ENCODE data around the gene KLK10. TPM values are rescaled to one million over a fixed set of nuclear protein-coding genes. Genes with fewer than 3 reads are reported as not detected.

The KLK10 gene
- total RNA-seq, 1 donor from 2014 or later: not detected

- TF ChIP-seq CTCF (IDR thresholded peaks at IDR 0.05; ENCODE audit: partially characterized antibody, unreplicated experiment): no peak
- peaks cover 2% of the 10 kb centered on the region for H3K4me1 Mint-ChIP-seq (ENCODE audit: low read depth, unreplicated experiment)
- DNase-seq: no peak
- H3K27me3 Mint-ChIP-seq (ENCODE audit: unreplicated experiment): peaks cover 2% of the 10 kb centered on the region
- H3K4me3 Mint-ChIP-seq (ENCODE audit: unreplicated experiment): no peak overlapping the region
- H3K36me3 Mint-ChIP-seq (ENCODE audit: unreplicated experiment): peaks cover 5% of the 10 kb centered on the region
- no peaks in the 10 kb centered on the region for H3K9me3 Mint-ChIP-seq (ENCODE audit: unreplicated experiment)
- no peak overlapping the region for H3K27ac Mint-ChIP-seq (ENCODE audit: unreplicated experiment)
Observed at GRCh38 chr19:51047031-51047335, 27.5 kb upstream of the KLK10 start.

DNA sequence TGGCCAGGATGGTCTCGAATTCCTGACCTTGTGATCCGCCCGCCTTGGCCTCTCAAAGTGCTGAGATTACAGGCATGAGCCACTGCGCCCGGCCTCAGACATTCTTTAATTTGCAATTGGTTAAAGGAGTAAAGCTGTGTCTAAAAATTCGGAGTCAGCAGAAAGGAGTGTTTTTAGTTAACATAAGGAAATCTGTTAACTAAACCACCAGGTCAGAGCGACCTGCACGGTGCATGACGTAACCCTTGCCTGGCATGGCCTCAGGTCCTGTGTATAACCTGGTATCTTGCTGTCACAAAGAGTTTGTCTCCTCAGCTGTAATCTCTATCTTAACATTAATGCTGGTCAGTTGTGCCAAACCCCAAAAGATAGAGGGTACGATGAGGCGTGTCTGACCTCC lies 24.8 kb upstream of the KLK10 start:
- Mint-ChIP-seq H3K4me3 (ENCODE audit: unreplicated experiment) (no peak overlapping the region), H3K27me3 (ENCODE audit: unreplicated experiment) (peaks cover 2% of the 10 kb centered on the region), H3K4me1 (ENCODE audit: low read depth, unreplicated experiment) (peaks cover 2% of the 10 kb centered on the region), H3K9me3 (ENCODE audit: unreplicated experiment) (no peaks in the 10 kb centered on the region), H3K36me3 (ENCODE audit: unreplicated experiment) (no peaks in the 10 kb centered on the region), H3K27ac (ENCODE audit: unreplicated experiment) (no peak overlapping the region)
- DNase-seq: no peak
- no peak for TF ChIP-seq CTCF (IDR thresholded peaks at IDR 0.05; ENCODE audit: partially characterized antibody, unreplicated experiment)

DNA sequence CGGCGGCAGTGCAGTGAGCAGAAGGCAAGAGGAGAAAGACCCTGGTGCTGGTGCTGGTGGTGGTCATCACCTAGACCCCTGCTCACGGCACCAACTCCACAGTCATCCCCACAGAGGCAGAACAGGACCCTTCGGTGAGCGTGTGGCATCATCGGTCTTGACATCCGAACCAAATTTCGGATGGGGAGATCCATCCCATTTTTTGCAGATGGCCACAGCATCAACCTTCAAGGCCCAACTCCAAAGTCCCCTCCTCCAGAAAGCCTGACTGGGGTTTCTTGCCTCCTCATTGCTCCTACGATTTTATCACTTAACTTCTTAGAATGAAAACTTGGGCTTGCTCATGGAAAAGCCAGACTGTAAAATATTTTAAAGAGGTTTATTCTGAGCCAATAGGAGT lies 24.0 kb upstream of the KLK10 start:
- Mint-ChIP-seq H3K9me3 (ENCODE audit: unreplicated experiment) (no peaks in the 10 kb centered on the region), H3K36me3 (ENCODE audit: unreplicated experiment) (no peaks in the 10 kb centered on the region), H3K4me1 (ENCODE audit: low read depth, unreplicated experiment) (peaks cover 2% of the 10 kb centered on the region), H3K27me3 (ENCODE audit: unreplicated experiment) (peaks cover 2% of the 10 kb centered on the region), H3K27ac (ENCODE audit: unreplicated experiment) (no peak overlapping the region), H3K4me3 (ENCODE audit: unreplicated experiment) (no peak overlapping the region)
- DNase-seq: no peak
- no peak for TF ChIP-seq CTCF (IDR thresholded peaks at IDR 0.05; ENCODE audit: partially characterized antibody, unreplicated experiment)

DNA sequence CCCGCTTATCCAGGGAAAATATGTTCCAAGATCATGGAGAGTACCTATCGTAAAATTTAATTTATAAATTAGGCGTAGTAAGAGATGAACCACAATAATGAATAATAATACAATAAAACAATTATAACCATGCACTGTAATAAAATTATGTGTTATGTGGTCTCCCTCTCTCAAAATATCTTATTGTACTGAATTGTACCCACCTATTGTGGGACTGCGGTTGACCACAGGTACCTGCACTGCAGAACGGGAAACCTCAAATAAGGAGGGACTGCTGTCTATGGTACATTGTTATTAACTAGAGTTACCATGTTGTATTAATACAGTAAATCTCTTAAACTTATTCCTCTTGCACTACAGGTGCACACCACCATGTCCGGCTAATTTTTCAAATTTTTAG lies 20.6 kb upstream of the KLK10 start:
- H3K27me3 Mint-ChIP-seq (ENCODE audit: unreplicated experiment): no peaks in the 10 kb centered on the region
- no peaks in the 10 kb centered on the region for H3K36me3 Mint-ChIP-seq (ENCODE audit: unreplicated experiment)
- no peaks in the 10 kb centered on the region for H3K9me3 Mint-ChIP-seq (ENCODE audit: unreplicated experiment)
- no peak for TF ChIP-seq CTCF (IDR thresholded peaks at IDR 0.05; ENCODE audit: partially characterized antibody, unreplicated experiment)
- no peak overlapping the region for H3K27ac Mint-ChIP-seq (ENCODE audit: unreplicated experiment)
- no peaks in the 10 kb centered on the region for H3K4me1 Mint-ChIP-seq (ENCODE audit: low read depth, unreplicated experiment)
- no peak overlapping the region for H3K4me3 Mint-ChIP-seq (ENCODE audit: unreplicated experiment)
- no peak for DNase-seq

- Mint-ChIP-seq H3K36me3 (ENCODE audit: unreplicated experiment) (no peaks in the 10 kb centered on the region), H3K4me1 (ENCODE audit: low read depth, unreplicated experiment) (peaks cover 4% of the 10 kb centered on the region), H3K27me3 (ENCODE audit: unreplicated experiment) (peaks cover 3% of the 10 kb centered on the region), H3K27ac (ENCODE audit: unreplicated experiment) (no peak overlapping the region), H3K4me3 (ENCODE audit: unreplicated experiment) (no peak overlapping the region), H3K9me3 (ENCODE audit: unreplicated experiment) (peaks cover 2% of the 10 kb centered on the region)
- TF ChIP-seq CTCF (IDR thresholded peaks at IDR 0.05; ENCODE audit: partially characterized antibody, unreplicated experiment): no peak
- DNase-seq: no peak
Observed at GRCh38 chr19:51036519-51036918, 17.0 kb upstream of the KLK10 start.

Data from glutamatergic neuron (in vitro differentiated cells).